LHCN-M2 (cell line): ENCODE results near the gene ZNF526. TPM values are rescaled to one million over a fixed set of nuclear protein-coding genes. Genes with fewer than 3 reads are reported as not detected.

Experiments used
- DNase-seq: peaks from one replicate; pipeline ENCODE4 v3.0.0-alpha.2; 2012; ENCODE audit warnings: low read depth
- total RNA-seq: library from RNA; depleted of rRNA; stranded (reverse); fragments of >200 nt; gene quantifications from 2 replicates; pipeline ENCODE4 v1.2.3, GENCODE V29; 2014

Gene ZNF526
- total RNA-seq, 1 experiment from 2014 or later = 7.2 TPM

DNA sequence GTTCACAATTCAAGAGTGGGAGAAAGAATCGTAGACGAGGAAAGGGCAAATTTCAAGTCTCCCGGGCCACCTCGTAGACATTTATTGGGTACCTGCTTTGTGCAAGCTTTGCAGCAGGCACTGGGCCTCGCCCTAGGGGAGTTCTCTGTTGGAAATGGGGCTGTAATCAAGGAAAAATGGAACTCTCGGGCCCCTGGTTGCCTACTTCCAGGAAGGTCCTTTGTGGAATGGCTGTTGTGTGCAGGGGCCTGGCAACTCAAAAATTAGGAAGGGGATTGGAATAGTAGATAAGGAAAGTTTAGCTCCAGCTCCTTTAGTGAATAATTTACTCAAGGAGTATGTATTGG, 612 bp downstream of the ZNF526 start:
- no peak for DNase-seq

DNA sequence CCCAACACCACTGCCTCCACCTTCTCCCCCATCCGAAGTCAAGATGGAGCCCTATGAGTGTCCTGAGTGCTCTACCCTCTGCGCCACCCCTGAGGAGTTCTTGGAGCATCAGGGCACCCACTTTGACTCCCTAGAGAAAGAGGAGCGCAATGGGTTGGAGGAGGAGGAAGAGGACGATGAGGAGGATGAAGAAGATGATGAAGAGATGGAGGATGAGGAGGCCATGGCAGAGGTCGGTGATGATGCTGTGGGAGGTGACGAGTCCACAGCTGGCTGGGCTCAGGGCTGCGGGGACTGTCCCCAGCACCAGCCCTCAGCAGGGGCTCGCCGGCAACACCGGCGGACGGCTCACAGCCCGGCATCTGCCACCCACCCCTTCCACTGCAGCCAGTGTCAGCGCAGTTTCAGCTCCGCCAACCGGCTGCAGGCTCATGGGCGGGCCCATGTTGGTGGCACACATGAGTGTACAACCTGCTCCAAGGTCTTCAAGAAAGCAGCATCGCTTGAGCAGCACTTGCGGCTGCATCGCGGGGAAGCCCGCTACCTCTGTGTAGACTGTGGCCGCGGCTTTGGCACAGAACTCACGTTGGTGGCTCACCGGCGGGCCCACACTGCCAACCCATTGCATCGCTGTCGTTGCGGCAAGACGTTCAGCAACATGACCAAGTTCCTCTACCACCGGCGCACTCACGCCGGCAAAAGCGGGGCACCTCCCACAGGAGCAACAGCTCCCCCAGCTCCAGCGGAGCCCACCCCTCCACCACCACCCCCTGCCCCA, 5.0 kb downstream of the ZNF526 start:
- DNase-seq = no peak

GRCh38 chr19:42225718-42226292, 5.7 kb downstream of the ZNF526 start:
- no peak for DNase-seq

DNA sequence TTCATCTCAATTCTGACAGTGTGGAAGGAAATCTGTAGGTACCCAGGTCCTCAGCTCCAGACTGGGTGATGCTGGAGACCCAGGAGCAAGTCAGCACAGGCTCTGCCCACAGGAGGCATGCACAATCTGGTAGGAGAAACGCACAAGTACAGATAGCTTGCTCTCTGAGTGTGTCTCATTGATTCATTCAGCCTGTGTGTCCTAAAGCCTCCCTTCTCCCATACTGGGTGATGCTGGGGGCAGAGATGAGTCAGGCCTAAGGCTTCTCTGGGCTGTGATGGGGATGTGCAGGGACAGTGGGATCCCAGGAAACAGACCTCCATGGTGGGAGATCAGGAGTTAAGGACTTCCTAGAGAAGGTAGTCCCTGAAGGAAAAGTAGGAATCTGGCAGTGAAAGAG, 6.8 kb downstream of the ZNF526 start:
- no peak for DNase-seq

DNA sequence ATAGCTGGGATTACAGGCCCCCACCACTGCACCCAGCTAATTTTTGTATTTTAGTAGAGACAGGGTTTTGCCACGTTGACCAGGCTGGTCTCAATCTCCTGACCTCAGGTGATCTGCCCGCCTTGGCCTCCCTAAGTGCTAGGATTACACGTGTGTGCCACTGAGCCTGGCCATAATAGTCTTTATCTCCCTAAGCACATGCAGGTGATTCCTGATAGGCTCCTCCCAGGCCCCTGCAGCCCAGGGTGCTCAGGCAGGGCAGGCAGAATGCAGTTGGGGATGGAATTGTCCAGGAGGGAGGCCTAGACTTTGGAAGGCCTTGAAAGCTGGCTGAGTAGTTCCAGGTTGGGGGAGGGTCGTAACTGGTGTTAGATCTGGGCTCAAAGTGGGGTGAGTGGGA, 8.5 kb downstream of the ZNF526 start:
- DNase-seq = no peak

DNA sequence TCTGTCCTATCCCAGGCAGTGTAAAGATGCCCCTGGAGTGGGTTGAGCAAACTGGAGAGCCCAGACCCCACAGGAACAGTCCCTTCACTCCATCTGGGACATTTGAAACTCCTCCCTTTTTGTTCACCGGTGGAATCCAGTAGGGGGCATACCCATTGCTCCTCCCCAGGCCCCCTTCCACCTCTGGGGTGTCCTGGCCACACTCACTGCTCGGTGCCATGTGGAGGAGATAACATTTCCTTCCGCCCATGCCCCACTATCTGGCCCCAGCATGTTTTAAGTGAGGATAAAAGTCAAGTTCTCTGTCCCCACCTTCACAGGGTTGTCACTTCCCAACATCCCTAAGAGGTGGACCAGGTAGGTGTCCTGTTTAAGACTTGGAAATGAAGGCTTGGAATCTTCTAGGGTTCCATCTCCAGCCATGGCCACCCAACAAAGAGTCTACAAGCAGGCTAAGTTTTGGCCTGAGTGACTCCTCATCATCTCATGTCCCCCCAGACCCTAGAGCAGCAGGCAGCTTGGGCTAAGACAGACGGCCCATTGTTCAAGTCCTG, 9.3 kb downstream of the ZNF526 start:
- DNase-seq = no peak

- no peak for DNase-seq
Observed at GRCh38 chr19:42229855-42230351, 9.8 kb downstream of the ZNF526 start.

DNA sequence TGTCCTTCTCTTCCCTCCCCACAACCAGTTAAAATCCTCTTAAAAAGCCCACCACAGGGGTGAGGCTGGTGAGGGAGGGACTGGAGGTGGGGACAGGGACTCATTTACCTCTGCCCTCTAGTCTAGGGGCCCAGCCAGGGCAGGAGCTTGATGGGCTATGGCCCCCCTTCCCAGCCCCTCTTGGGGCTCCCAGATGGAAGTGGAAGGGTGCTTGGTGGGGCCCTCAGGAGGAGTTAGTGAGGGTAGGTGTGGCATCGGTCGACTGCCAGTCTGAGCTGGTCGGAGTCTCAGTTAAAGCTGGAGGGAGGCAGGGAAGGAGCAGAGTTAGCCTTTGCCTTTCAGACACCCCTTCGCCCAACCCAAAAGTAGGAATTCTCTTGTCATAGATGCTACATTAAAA, 10.5 kb downstream of the ZNF526 start:
- DNase-seq = no peak

GRCh38 chr19:42232435-42232834, 12.3 kb downstream of the ZNF526 start:
- DNase-seq = no peak

GRCh38 chr19:42233106-42233505, 13.0 kb downstream of the ZNF526 start:
- DNase-seq = peak; percentile 67

DNA sequence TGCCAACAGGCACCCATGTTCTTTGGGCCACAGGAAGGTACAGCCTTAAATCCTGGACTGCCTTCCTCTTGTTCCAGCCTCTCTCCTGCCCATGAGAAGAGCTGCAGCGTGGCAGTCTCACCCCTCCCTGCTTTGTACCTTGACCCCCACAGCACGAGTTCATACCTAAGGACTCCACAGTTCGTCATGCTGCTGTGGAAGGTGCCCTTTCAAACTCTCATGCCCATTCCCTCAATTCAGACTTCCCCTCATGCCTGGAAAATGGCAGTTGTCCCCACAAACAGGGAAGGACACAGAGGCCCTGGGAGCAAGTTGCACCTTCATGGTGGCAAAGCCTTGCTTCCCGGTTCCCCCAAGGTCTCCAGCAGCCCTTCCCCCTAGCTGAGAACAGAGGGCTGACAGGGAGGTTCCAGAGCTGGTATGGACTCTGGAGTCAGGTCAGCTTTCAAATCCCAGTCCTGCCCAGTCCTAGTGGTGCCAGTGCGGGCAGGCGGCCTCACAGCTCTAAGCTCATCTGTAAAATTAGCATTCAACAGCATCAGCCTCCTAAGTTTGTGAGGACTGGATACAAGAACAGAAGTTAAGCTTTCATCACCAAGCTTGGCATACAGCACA, 13.7 kb downstream of the ZNF526 start:
- no peak for DNase-seq

- no peak for DNase-seq
Observed at GRCh38 chr19:42234364-42234763, 14.3 kb downstream of the ZNF526 start.

DNA sequence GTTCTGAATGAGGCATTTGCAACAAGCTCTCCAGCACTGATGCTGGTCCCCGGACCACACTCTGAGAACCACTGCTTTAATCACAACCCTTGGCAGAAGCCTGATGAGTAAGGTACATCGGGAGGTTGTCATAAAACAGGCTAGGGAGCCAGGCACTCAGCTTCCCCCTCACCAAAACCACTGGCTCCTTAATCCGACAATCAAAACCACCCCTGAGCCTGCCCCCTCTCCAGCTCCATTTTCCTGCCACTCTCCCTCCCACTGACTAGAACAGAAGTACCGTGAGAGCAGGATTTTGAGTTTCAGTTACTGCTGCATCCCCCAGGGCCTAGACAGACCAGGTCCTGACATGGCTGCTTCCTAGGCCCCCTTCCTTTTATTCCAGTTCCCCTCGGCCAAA, 15.1 kb downstream of the ZNF526 start:
- no peak for DNase-seq

DNA sequence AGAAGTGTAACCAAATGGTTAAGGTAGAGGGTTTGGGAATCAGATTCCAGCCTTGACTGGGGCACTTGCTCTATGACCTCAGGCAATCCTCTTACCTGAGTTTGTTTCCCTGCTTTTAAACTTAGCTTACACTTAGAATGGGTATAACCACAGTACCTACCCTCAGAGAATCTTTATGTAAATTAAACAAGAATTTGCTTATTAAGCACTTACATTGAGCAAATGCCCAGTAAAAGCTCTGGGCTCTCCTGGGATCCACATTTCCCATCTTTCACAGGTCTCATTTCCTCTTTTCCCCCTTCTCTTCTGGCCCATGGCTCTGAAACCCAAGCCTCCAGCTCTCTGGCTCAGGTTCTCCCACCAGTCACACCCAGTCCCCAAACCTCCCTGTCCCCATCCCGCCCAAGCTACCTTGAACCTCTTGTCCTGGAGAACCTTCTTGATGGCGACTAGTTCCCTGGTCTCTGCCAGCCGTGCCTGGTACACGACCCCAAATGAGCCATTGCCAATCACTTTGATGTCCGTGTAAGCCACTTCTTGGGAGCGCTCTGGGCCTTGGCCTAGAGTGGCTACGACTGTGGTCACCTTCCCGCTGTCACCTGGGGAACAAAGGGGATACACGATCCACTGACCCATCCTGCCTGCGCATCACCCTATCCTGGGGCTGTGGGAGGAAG, 19.6 kb downstream of the ZNF526 start:
- no peak for DNase-seq

DNA sequence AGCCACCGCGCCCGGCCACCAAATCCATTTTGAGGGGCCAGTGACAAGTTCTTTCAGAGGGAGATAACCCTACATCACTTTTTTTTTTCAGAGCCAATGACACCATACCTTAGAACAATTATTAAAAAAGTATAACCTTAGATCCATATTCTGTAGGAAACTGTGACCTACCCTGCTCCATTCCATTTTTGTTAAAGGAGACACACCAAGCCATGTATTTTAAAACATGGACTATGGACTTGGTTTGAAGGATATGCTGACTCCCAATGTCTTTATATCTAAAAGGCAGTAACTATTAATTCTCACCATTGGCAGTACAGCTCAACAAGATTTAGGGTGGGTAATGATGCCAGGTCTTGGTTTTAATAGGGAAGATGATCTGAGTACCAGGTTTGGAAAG, 21.2 kb downstream of the ZNF526 start:
- no peak for DNase-seq

- DNase-seq = no peak
Observed at GRCh38 chr19:42242069-42242511, 22.0 kb downstream of the ZNF526 start.

DNA sequence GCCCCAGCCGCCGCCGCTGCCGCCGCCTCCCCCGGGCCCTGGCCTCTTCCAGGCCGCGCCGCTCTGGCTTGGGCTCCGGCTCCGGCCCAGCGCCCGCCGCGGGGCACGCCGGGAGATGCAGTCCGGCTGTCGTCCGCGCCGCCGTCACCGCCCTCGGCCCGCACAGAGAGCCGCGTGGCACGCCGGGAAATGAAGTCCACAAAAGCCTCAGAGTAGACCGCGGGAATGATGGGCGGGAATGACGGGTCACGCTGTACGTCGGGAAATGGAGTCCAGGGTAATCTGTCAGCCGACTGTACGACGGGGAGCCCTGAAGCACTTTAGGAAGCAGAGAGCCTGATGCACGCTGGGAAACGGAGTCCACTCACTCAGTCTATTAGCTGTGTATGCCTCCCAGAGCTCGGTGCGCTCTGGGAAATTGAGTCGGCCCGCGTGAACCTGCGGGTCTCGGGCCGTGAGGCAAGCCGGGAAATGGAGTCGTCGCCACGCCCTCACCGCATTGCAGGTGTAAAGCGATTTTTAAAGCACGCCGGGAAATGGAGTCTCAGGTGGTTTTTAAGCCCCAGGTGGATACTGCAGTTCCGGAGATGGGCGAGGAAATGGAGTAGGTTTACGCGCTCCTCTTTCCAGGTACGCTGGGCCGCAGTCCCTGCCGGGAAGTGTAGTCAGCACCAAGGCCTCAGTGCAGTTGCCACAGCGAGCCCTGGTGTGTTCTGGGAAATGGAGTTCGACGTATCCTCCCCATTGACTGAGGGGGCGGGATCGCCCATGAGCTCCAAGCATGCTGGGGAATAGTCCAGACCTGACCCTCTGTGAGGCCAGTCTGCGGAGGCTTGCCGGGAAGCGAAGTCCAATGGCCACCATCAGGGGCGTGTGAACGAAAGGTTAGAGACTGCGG, 22.6 kb downstream of the ZNF526 start, which contains the start of gene GSK3A:
TSS of gene GSK3A (minus strand) at position 91 of the 898 bp plus-strand sequence. CDS start 137 bp downstream, outside the sequence.
- peak; percentile 99 for DNase-seq

- peak; percentile 94 for DNase-seq
Observed at GRCh38 chr19:42244347-42245220, 24.5 kb downstream of the ZNF526 start.

- no peak for DNase-seq
Observed at GRCh38 chr19:42245231-42245630, 25.1 kb downstream of the ZNF526 start.
